SK-N-SH treated with all-trans-retinoic acid at 6 μM for 48 hours (cell line): ENCODE measurements around the gene SLC37A1.

Experiments
- ATAC-seq: fragments of 200-7000 bp; cut with Tn5 transposase; 3 replicates; pipeline ENCODE4 v1.9.1; 2020; ENCODE audit warnings: mild to moderate bottlenecking, moderate library complexity
- ARNTL ChIP-seq: fragments of 450-650 bp; formaldehyde crosslinking; IDR thresholded peaks from 2 replicates; pipeline ENCODE4 v1.5.0; 2020; ENCODE audit warnings: low read depth, mild to moderate bottlenecking, moderate library complexity, borderline replicate concordance
- BACH2 ChIP-seq: fragments of 250-450 bp; sonication (Bioruptor Pico); IDR thresholded peaks from 2 replicates; pipeline ENCODE4 v1.9.0; 2021; ENCODE audit warnings: mild to moderate bottlenecking, borderline replicate concordance
- CSDC2 ChIP-seq: fragments of 250-450 bp; sonication (Bioruptor Pico); IDR thresholded peaks from 2 replicates; pipeline ENCODE4 v1.5.0; 2020; ENCODE audit warnings: mild to moderate bottlenecking, moderate library complexity
- ESRRG ChIP-seq: fragments of 250-450 bp; sonication (Bioruptor Pico); IDR thresholded peaks from 2 replicates; pipeline ENCODE4 v1.6.1; 2021; ENCODE audit warnings: mild to moderate bottlenecking
- ISL1 ChIP-seq: fragments of 250-450 bp; sonication (Bioruptor Pico); IDR thresholded peaks from 2 replicates; pipeline ENCODE4 v2.1.2; 2022; ENCODE audit warnings: mild to moderate bottlenecking, moderate library complexity
- OSR1 ChIP-seq: fragments of 250-450 bp; sonication (Bioruptor Pico); IDR thresholded peaks from 2 replicates; pipeline ENCODE4 v1.8.0; 2022; ENCODE audit warnings: moderate library complexity, mild to moderate bottlenecking, inconsistent platforms
- SNAI2 ChIP-seq: fragments of 250-450 bp; sonication (Bioruptor Pico); IDR thresholded peaks from 2 replicates; pipeline ENCODE4 v1.5.0; 2020; ENCODE audit warnings: mild to moderate bottlenecking, moderate library complexity
- TCF4 ChIP-seq: fragments of 250-450 bp; sonication (Bioruptor Pico); IDR thresholded peaks from 2 replicates; pipeline ENCODE4 v1.8.0; 2021; ENCODE audit warnings: mild to moderate bottlenecking, moderate library complexity, borderline replicate concordance
- TOX ChIP-seq: fragments of 250-450 bp; sonication (Bioruptor Pico); IDR thresholded peaks from 2 replicates; pipeline ENCODE4 v1.8.0; 2021; ENCODE audit warnings: mild to moderate bottlenecking, moderate library complexity, borderline replicate concordance
- ZC3H10 ChIP-seq: fragments of 250-450 bp; sonication (Bioruptor Pico); IDR thresholded peaks from 2 replicates; pipeline ENCODE4 v1.5.1; 2021; ENCODE audit warnings: mild to moderate bottlenecking, moderate library complexity
- ZFP3 ChIP-seq: fragments of 250-450 bp; sonication (Bioruptor Pico); IDR thresholded peaks from 2 replicates; pipeline ENCODE4 v1.5.0; 2020; ENCODE audit warnings: mild to moderate bottlenecking, moderate library complexity
- ZFP30 ChIP-seq: fragments of 450-650 bp; formaldehyde crosslinking; IDR thresholded peaks from 2 replicates; pipeline ENCODE4 v1.5.0; 2022; ENCODE audit warnings: mild to moderate bottlenecking, moderate library complexity
- ZNF565 ChIP-seq: fragments of 450-650 bp; formaldehyde crosslinking; conservative IDR thresholded peaks from 2 replicates; pipeline ENCODE4 v1.5.0; 2020; ENCODE audit warnings: low read depth, mild to moderate bottlenecking, moderate library complexity
- ZNF70 ChIP-seq: fragments of 450-650 bp; formaldehyde crosslinking; IDR thresholded peaks from 2 replicates; pipeline ENCODE4 v1.5.0; 2020; ENCODE audit warnings: mild to moderate bottlenecking, moderate library complexity
- ZNF8 ChIP-seq: fragments of 450-650 bp; formaldehyde crosslinking; IDR thresholded peaks from 2 replicates; pipeline ENCODE4 v1.5.0; 2020; ENCODE audit warnings: mild to moderate bottlenecking, moderate library complexity
- TF ChIP-seq, protein P1 (sequence below): fragments of 250-450 bp; sonication (Bioruptor Pico); IDR thresholded peaks from 2 replicates; pipeline ENCODE4 v1.5.0; 2020; ENCODE audit warnings: mild to moderate bottlenecking, moderate library complexity
- TF ChIP-seq, protein P2 (sequence below): fragments of 250-450 bp; sonication (Bioruptor Pico); IDR thresholded peaks from 2 replicates; pipeline ENCODE4 v1.8.0; 2020; ENCODE audit warnings: mild to moderate bottlenecking, moderate library complexity, borderline replicate concordance

The SLC37A1 gene

DNA sequence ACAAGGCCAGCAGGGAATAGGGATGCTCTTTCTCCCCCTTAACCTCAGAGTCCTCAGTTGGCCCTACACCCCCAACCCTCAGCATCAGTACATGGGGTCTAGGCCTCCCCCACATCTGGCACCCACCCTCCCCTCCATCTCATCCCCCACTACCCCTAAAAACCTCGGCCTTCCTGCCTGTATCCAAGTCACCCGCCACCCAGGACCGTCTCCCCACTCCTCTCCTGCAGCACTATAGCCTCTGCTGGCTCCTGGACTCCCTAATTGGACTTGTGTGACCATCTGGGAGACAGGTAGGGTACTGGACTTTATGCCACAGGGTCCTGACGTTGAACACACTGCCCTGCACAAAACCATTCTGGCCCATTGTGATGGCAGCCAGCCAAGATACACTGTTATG lies 23.7 kb upstream of the SLC37A1 start (continued):
- TF ChIP-seq, protein P1, sequence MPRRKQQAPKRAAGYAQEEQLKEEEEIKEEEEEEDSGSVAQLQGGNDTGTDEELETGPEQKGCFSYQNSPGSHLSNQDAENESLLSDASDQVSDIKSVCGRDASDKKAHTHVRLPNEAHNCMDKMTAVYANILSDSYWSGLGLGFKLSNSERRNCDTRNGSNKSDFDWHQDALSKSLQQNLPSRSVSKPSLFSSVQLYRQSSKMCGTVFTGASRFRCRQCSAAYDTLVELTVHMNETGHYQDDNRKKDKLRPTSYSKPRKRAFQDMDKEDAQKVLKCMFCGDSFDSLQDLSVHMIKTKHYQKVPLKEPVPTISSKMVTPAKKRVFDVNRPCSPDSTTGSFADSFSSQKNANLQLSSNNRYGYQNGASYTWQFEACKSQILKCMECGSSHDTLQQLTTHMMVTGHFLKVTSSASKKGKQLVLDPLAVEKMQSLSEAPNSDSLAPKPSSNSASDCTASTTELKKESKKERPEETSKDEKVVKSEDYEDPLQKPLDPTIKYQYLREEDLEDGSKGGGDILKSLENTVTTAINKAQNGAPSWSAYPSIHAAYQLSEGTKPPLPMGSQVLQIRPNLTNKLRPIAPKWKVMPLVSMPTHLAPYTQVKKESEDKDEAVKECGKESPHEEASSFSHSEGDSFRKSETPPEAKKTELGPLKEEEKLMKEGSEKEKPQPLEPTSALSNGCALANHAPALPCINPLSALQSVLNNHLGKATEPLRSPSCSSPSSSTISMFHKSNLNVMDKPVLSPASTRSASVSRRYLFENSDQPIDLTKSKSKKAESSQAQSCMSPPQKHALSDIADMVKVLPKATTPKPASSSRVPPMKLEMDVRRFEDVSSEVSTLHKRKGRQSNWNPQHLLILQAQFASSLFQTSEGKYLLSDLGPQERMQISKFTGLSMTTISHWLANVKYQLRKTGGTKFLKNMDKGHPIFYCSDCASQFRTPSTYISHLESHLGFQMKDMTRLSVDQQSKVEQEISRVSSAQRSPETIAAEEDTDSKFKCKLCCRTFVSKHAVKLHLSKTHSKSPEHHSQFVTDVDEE = no peak

DNA sequence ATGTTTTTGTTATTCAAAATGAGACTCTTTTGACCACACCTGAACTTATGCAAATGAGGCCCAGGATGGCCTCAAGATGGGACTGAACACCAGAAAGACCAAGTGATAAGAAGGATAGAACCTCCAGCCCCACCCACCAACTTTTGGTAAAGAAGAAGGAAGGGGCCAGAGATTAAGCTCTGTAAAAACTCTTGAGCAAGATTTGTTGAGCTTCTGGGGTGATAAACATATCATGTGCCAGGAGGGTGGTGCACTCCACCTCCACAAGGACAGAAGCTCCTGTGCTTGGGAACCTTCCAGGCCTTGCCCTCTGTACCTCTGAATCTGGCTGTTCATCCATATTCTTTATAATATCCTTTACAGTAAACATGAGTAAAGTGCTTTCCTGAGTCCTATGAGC lies 22.9 kb upstream of the SLC37A1 start:
- ATAC-seq = no peak

DNA sequence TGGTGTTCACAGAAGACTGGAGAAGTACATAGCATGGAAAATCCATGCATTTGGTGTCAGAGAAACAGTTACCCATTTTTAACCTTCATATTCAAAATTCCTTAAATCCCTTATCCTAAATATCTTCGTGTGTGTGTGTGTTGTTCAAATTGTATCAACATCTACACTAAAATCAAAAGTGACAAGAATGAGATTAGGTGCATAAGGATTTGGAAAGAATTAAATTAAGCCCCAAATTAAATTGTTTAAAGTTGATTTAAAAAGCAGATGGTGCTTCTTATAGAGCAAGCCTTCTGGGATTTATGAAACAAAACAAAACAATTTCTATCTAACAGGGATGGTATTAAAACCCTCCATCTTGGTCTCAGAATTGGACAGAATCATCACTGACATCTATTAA lies 22.3 kb upstream of the SLC37A1 start:
- TF ChIP-seq ZC3H10 (CRISPR knock-in tag) = no peak
- TF ChIP-seq, protein P2, sequence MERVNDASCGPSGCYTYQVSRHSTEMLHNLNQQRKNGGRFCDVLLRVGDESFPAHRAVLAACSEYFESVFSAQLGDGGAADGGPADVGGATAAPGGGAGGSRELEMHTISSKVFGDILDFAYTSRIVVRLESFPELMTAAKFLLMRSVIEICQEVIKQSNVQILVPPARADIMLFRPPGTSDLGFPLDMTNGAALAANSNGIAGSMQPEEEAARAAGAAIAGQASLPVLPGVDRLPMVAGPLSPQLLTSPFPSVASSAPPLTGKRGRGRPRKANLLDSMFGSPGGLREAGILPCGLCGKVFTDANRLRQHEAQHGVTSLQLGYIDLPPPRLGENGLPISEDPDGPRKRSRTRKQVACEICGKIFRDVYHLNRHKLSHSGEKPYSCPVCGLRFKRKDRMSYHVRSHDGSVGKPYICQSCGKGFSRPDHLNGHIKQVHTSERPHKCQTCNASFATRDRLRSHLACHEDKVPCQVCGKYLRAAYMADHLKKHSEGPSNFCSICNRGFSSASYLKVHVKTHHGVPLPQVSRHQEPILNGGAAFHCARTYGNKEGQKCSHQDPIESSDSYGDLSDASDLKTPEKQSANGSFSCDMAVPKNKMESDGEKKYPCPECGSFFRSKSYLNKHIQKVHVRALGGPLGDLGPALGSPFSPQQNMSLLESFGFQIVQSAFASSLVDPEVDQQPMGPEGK (CRISPR knock-in tag) = no peak
- TF ChIP-seq ARNTL (CRISPR knock-in tag) = no peak
- TF ChIP-seq, protein P1 = peak; percentile 75; the same call in 1 of the 2 replicates
- TF ChIP-seq ZNF565 (CRISPR knock-in tag) = no peak
- TF ChIP-seq TCF4 (CRISPR knock-in tag) = peak; percentile 89
- TF ChIP-seq OSR1 (CRISPR knock-in tag) = no peak
- TF ChIP-seq CSDC2 = no peak
- peak; percentile 30; the same call in 1 of the 2 replicates for TF ChIP-seq ISL1 (CRISPR knock-in tag)
- TF ChIP-seq, all 23 proteins: peak for 3

More for the DNA sequence above, 22.9 kb upstream of the SLC37A1 start:
- TF ChIP-seq ZNF8 (CRISPR knock-in tag) (no peak), ZFP30 (CRISPR knock-in tag) (no peak), BACH2 (CRISPR knock-in tag) (no peak), TCF4 (CRISPR knock-in tag) (no peak), SNAI2 (CRISPR knock-in tag) (no peak), ZFP3 (no peak), ZNF565 (CRISPR knock-in tag) (no peak), TOX (CRISPR knock-in tag) (no peak), ESRRG (CRISPR knock-in tag) (no peak), ZNF70 (CRISPR knock-in tag) (no peak), ZC3H10 (CRISPR knock-in tag) (no peak), CSDC2 (no peak)
- TF ChIP-seq, protein P1 = no peak
- TF ChIP-seq, protein P2 (CRISPR knock-in tag) = no peak

More for the DNA sequence above, 22.3 kb upstream of the SLC37A1 start:
- no peak for ATAC-seq
